Fibroblast of skin of left biceps (primary cell): ENCODE results near the gene CAMKMT.

ENCODE experiments used
- DNase-seq, 2 experiments: peaks; one replicate each; pipeline ENCODE4 v3.0.0-alpha.2; 2013; ENCODE audit warnings: low read depth in 2 of 2

The CAMKMT gene

DNA sequence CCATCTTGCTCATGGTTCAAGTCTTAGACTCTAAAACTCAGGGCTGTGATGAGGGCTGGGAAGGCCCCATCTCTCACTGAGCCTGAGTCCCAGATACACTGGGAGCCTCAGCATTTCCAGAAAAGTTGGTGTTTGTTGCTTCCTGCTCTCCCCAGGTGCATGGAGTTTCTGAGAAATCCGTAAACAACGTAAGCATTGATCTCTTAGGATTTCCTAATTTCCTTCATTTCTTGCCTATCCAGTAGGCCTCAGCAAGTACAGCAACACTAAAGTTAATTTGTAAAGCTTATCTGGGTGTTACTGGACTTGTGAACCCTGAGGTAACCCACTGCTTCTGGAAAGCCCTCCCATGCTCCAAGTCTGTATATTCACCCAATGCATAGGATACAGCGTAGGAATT, 380.3 kb downstream of the CAMKMT start:
- no peak for DNase-seq

DNA sequence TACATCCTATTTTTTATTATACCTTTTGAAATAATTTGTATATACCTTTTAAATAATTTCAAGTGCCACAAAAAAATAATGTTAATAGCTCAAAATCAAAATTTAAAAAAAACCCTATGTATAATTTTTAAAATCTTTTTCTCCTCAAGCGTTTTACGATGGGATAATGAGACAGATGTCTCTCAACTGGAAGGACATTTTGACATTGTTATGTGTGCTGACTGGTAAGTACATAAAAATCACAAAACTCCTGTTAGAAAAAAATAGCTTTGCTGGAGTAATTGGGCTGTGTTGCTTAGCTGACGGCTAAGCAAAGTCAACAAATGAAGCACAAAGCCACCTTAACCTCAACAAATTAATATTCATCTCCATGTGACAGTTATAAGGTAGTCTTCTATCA, 381.7 kb downstream of the CAMKMT start:
- DNase-seq = no peak

DNA sequence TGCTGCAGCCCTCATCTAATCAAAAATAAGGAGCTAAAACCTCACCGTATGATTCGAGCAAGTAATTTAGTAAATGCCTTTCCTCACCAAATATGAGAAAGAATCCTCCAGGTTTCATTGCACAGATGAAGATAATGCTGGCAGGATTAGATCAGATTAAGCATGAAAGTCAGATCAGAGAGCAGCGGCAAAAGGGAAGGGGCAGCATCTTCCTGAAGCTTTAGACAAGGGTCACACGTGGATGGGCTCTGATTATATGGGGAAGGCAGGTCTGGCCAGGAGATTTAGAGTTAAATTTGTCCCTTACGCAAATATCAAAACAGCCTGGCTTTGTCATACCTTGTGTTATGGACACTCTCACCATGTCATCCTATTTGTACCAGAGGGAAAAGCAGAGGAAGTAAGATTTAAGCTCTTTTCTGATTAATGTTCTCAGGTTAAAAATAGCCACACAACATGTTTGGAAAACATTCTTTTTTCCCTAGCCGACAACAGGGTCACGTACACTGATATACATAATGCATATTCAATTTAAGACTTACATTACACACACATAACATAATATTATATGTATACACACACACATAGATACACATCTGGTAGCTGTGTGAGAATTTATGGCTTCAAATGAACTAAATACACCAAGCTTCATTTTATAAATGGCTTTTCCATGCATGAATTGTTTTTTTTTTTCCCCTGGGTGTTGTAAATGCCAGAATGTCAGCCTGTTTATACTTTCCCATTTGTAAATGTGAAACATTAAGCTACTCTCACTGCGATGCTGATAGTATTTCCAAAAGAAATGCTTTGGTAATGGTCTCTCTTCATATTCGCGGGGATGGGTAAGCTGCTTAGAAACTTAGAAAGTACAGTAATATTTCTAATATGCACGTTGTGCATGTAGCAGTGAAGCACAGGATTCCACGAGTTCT, 383.5 kb downstream of the CAMKMT start:
- DNase-seq = no peak

DNA sequence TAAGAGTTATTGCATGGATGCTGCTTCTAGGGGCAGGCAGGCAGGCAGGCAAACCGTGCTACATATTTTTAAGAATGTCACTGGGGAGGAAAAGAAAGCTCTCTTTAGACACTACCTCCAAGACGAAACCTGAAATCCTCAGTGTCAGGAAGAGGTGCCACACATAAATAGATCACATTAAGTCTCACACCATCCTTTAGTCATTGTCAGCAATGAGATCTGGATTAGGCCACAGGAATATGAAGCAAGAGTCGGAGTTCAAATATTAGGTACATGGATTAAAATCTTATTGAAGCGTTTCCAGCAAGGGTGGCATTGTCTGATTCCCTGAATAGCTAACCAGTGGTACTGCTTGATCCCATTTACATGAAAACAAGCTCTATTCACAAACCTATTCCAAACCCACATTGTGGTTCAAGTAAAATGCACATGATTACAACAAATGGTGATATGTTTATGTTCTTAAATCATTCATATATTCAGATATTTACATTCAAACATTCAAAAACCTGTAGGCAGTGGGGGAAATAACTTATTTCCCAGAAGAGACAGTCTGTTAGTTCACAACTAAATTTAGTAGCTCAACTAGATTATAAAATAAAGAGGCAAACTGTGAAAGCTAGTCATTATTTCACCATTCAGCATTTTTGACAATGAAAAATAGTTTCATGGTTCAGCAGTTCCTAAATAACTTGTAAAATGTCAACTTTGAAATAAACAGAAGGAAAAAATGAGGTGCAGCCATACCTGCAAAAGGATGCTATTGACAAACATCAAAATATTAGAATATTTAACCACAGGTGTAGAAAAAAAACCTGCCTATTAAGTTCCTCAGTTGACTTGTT, 384.4 kb downstream of the CAMKMT start:
- DNase-seq = no peak

DNA sequence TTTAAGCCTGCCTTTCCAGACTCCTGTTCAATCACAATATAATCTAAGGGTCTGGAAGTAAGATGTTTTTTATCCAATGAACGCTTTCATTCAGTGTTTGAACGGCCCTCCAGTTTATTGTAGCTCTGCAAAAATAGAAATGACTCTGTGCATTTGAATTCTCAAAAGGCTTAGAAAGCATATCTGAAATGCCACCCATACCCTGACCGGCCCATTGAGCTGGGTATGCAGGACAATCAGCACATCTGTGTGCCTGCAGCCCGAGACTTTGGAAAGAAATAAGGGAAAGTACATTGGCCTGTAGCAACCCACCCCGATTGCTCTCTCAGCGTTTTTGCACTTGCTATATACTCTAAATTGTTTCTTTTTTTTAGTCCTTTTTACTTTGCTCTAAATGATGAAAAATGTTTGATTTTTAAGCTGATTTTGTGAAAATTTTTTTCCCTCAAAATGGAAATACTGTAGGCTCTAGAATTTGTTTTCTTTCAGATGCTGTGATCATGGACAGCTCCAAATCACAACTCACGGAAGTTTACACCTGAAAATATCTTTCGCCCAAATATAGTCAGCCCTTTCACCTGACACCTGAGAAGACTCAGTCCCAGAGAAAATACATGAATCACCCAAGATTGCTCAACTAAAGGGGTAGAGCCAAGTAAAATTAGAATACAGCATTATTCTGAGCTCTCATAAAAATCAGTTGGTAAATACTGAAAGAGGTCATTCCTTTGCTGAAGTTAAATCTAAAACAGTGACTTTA, 385.3 kb downstream of the CAMKMT start:
- DNase-seq = no peak

DNA sequence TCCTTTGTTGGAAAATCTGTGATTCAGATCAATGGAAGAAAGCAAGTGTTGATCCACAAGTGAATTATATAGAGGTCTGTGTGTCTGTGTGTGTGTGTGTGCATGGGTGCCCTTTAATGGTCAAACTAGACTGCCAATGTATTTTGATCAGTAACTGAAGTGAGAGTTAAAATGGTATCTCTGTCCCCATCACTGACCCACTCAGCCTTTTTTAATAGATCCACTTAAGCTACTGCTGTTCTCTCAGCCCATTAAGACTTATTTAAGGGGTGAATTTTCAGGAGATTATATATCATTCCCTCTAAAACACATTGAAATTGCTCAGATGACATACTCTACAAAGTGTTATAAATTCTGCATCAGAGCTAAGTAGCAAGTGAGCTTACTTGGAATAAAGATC, 386.0 kb downstream of the CAMKMT start:
- no peak for DNase-seq

DNA sequence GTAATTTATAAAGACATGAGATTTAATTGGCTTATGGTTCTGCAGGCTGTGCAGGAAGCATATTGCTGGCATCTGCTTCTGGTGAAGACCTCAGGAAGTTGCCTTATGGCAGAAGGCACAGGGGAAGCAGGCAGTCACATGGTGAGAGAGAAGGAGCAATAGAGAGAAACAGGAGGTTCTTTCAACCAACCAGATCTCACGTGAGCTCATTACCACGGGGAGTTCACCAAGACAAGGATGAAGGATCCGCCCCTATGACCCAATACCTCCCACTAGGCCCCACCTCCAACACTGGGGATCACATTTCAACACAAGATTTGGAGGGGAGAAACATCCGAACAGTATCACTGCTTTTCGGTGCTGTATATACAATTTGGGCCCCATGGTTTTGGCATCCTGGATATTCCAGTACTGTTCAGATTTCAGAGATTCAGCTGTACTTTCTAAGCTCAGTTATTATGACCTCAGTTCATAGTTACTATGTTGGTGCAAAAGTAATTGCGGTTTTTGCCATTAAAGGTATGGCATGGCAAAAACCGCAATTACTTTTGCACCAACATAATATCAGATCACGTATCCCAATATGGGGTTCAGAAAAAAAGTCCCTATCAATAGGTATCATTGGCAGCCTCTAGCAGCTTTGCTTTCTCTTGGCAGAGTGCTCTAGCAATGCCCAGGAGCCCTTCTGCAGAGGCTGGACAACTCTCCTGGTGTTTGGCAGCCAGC, 390.2 kb downstream of the CAMKMT start:
- DNase-seq = no peak

DNA sequence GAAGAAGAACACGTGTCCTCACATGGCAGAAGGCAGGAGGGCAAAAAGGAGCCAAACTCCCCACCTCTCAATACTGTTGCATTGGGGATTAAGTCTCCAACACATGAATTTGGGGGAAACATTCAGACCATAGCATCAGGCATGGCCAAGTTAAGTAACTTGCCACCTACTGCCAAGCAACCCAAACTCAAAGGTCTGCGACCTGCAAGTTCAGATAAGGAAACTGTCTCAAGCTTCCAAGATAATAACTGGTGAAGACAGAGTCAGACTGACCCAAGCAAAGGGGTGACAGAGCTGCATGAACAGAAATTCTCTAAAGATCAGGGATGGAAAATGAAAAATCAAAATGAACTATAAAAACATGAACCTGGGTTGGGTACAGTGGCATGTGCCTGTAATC, 391.0 kb downstream of the CAMKMT start:
- no peak for DNase-seq

DNA sequence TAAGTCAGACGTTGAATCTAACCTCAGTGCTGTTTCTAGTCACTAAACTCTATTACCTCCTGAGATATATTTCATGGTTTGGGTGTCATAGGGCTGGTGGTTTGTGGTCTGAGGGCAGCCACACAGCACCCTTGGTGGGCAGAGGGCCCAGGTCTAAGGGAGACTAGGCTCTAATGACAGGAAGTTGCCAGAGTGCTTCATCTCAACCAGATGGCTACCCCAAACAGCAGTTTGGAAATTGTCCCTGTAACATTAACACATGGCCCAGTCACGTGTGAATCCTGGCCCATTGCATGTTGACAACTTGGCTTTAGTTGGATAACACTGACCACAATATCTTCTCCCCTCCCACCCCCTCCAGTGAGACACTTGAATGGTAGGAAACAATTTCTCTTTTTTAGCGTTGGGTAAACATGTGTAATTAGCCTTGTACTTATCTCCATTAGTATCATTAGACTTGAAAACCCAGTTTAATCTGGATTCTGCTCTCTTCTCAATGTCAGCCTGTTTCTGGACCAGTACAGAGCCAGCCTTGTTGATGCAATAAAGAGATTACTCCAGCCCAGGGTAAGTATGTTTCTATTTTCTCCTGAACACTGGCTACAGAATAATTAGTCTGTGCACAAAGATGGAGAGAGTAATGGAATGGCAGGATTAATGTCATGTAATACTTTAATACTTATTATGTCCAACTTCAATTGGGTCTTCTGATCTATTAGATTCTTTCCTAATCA, 392.0 kb downstream of the CAMKMT start:
- no peak for DNase-seq

DNA sequence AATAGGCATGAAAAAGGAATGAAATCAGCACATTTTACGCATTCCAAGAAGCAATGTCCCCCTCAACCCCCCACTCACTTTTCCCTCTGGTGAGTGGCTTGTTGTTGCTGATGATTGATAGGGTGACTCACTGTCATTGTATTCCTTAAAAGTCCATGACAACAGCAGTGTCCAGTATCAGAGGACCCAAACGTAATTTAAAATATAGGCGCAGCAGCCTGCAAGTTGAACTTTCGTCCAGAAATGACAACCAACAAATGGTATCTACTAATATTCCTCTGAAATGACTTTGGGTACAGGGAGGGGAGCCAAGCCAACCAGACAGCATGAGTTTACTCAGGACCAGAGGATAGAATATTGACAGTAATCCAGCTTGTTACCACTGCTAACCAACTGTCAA, 396.8 kb downstream of the CAMKMT start:
- no peak for DNase-seq

DNA sequence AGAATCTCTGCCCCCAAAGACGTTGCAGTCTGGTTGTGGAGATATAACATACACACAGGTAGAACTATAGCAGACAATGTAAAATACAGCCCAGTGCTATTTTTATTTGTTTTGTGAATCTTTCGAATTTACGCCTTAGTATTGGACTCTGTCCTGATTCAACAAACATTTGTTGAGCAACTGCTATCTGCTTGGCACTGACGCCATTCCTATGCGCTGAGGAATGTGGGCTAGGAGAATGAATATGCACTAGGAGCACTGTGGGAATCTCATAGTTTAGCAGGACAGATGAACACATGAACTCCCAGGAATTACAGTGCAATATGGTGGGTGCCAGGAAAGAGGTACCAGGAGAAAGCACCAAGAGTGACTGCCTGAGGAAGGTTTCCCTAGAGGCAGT, 398.1 kb downstream of the CAMKMT start:
- DNase-seq = no peak

DNA sequence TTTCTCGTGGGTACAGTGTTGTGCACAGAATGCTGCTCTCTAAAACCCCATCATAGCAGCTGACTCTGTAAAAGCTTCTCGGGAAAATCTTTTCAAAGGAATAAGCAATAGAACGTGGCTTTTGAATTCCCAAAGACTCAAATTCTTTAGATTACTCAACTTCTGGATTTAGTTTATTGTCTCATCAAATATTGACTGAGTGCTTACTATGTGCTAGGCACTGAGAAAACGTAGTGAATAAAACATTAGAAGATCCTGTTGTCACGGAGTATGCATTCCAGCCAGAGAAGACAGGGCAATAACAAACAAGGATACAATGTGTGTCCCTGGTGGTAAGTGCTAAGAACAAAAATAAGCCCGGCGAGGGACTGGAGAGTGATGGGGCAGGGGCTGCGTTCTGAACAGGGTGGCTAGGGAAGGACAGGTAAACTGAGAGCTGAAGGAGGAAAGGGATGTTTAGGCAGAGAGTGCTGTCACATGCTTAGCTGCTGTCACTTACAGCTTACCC, 401.6 kb downstream of the CAMKMT start:
- DNase-seq = no peak

DNA sequence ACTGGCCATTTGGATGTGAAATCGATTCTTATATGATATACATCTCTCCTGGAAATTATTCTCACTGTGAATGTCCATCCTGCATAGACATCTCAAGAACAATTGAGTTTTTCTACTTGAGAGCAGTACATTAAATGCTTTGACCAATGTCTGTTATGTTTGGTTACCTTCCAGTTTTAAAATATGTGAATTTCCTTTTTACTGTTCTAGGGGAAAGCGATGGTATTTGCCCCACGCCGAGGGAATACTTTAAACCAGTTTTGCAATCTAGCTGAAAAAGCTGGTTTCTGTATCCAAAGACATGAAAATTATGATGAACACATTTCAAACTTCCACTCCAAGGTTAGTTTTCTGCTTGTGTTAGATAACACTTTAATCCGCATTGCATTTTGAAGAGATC, 404.5 kb downstream of the CAMKMT start:
- no peak for DNase-seq

DNA sequence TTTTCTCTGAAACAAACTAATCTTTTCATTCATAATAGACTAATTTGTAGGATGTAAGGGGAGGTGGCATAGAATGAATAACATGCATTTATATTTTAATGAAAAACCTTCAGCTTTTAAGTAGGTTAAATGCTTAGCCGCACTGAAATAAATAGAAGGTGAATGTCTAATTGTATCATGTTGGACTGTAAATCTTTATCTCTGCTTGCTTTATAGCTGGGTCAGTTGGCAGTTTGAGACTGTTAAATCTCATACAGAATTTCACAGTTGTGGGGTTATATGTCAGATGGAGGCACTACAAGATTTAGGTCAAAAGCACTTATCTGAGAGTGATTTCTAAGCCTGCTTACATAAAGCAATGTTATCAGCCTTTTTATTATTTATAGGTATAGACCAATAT, 405.0 kb downstream of the CAMKMT start:
- no peak for DNase-seq

DNA sequence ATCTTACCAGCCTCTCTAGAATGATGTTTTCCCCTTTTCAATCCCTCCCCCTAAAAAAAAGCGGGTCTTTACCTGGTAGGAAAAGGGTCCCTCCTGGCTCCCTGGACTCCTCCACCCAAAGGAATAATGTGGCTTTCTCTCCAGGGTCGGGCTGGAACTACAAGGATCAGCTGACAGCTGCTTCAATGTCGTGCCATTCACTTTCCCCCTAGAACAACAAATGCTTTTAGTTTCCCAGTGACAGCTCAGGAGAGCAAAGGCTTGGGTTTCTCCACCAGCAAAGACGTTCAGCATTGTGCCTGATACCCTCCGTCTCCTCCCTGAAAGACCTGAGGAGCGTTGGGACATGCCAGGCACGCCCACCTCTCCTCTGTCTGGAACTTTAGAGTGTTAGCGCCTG, 405.9 kb downstream of the CAMKMT start:
- no peak for DNase-seq

DNA sequence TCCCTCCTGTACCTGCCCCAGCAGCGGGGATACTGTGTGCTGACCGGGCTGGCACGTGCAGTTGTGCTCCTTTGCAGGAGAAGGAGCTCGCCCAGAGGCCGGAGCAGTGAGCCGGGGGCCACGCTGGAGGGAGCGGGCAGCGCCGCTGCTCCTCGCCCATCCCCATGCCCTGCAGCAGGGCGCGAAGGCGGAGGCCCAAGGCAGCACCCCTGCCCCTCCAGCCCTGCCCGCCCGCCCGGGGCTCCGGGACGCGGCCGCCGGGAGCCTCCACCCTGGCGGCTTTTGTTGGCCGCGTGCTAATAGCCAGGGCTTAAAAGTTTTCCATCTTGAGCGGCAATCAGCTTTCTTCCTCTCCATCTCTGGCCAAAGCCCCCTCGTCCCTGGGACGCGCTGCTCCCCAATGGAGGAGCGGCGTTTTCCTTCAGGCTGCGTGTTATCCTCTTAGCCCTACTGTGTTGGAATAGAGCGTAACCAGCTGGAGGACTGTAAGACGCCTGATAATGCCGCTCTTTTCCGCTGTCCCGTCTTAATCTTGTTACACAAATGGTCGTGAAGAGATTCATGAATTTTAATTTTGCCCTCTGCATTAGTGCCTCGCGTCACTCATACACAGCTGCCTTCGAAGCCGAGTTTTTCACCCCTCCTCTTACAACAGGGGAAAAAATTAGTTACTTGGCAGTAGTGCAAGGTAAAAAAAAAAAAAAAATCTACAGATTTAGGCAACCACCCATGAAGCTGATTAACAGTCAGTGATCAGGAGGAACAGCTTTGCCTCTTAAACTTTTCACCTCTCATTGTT, 406.9 kb downstream of the CAMKMT start:
- DNase-seq = no peak

DNA sequence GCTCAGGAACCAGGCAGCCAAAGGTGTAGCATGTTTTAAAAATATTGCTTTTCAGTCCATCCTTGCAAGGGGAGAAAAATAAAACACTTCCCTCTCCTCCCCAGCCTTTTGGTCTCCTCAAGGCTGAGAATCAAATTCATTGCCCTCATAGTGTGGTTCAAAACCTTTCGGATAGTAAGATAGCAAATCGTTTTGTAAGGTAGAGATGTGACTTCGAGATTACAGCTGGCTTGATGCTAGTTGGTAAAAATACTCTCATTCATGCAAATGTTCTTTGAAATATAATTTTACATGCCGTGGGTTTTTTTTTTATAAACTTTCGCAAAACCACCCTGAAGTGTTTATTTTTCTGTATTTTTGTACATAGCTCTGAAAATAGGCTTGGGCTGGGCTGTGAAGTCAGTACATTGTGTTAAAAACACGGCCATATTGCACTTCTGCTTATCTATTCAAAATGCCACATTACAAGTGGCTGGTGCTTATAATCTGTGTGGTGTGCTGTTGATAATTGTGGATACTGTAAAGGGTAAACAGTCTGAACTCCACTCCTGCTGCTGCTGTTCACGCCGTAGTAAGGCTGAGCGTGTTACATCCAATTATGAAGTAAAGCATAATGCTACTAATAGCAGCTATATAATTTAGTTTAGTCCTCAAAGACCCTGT, 407.7 kb downstream of the CAMKMT start:
- DNase-seq = no peak

DNA sequence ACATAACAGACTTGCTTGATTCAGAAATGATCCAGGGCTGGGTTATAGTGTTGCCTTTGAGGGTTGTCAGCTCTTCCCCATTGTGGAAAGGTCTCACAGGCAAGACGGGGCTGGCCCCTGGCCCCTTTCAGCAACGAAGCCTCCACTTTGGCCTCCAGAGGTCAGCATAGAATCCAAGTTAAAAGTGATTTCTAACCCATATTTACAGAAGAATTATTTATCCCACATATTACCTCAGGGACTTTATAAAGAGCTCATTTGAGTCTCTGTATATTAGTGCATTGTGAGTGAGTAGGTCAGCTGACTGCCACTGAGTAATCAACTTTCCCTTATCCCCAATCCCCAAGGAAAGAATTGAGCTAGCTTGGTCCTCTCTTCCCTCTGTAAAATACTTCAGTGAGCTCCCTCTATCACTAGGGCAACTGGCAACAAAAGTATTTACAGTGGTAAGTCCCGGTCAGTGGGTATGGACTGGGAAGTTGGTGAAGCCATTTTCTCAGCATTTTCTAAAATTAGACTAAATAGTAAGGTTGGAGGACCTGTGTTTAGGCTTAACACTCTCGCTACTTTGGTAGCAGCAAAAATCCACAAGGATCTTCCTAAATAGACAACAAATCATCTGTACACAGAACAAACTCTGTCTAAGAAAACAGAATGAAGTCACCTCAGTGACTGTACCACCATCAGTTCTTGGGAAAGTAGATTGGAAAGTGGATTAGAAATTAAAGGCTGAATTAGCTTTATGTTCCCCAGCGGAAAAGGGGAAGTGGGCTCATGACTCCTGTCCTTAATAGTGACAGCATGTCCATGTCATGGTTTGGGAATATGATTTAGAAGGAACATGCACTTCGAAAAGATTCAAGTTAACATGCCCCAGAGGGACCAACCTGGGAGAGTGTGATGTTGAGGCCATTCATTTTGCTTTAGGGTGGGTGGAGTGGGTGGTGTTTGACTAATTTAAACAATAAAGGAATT, 408.8 kb downstream of the CAMKMT start:
- no peak for DNase-seq
